Nephron (organoid): ENCODE measurements around the gene KDM5C.
"Not testable (repeated sequence)": the region's sequence is repeated elsewhere in the genome, so short reads cannot be mapped to it uniquely, and the experiment has no call there.

Experiments
- H3K27ac Mint-ChIP-seq, 3 experiments: 2 replicates each; pipeline ENCODE4 v1.8.0; 2020; ENCODE audit warnings: mixed read lengths in 3 of 3, mild to moderate bottlenecking in 2 of 3, moderate library complexity in 1 of 3
- H3K27me3 Mint-ChIP-seq: 2 replicates; pipeline ENCODE4 v1.8.0; 2021; ENCODE audit warnings: low read depth, mild to moderate bottlenecking, moderate library complexity, mixed read lengths
- H3K36me3 Mint-ChIP-seq: 2 replicates; pipeline ENCODE4 v1.8.0; 2020; ENCODE audit warnings: low read depth, mixed read lengths
- H3K4me1 Mint-ChIP-seq: 2 replicates; pipeline ENCODE4 v1.8.0; 2020; ENCODE audit warnings: mixed read lengths
- H3K4me3 Mint-ChIP-seq, 3 experiments: 2 replicates each; pipeline ENCODE4 v1.8.0; 2020; ENCODE audit warnings: mild to moderate bottlenecking in 3 of 3, mixed read lengths in 3 of 3, moderate library complexity in 2 of 3
- H3K9me3 Mint-ChIP-seq: 2 replicates; pipeline ENCODE4 v1.8.0; 2020; ENCODE audit warnings: mixed read lengths
- TF ChIP-seq, protein P1 (sequence below), 3 experiments: fragments of 200-600 bp; sonication (generic); IDR thresholded peaks; one replicate each; pipeline ENCODE4 v1.5.0; 2021; ENCODE audit warnings: antibody characterized with exemption in 3 of 3; ENCODE audit not compliant: unreplicated experiment in 3 of 3

The KDM5C gene

DNA sequence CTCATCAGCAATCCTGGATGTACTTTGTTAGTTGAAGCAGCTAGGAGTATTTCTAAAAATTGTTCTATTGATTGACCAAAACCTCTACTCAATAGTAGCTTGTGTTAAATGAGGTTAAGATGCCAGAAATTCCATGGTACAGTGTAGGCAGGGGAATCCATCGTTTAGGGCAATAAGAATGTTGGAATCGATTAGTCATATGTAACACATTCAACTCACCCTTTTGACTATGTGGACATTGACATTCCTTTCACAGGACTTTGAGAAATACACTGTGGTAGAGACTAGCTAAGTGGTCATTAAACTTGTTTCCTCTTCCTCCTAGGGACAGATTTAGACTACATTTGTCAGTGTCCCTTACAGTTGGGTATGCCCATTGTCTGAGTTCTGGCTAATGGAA, 40.2 kb downstream of the KDM5C start:
- Mint-ChIP-seq H3K9me3 (peaks cover 15% of the 10 kb centered on the region), H3K36me3 (no peaks in the 10 kb centered on the region), H3K27ac (no peak overlapping the region), H3K4me3 (no peak overlapping the region), H3K27me3 (no peaks in the 10 kb centered on the region), H3K4me1 (no peaks in the 10 kb centered on the region)
- TF ChIP-seq, protein P1, sequence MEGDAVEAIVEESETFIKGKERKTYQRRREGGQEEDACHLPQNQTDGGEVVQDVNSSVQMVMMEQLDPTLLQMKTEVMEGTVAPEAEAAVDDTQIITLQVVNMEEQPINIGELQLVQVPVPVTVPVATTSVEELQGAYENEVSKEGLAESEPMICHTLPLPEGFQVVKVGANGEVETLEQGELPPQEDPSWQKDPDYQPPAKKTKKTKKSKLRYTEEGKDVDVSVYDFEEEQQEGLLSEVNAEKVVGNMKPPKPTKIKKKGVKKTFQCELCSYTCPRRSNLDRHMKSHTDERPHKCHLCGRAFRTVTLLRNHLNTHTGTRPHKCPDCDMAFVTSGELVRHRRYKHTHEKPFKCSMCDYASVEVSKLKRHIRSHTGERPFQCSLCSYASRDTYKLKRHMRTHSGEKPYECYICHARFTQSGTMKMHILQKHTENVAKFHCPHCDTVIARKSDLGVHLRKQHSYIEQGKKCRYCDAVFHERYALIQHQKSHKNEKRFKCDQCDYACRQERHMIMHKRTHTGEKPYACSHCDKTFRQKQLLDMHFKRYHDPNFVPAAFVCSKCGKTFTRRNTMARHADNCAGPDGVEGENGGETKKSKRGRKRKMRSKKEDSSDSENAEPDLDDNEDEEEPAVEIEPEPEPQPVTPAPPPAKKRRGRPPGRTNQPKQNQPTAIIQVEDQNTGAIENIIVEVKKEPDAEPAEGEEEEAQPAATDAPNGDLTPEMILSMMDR (IDR thresholded peaks at IDR 0.05; ENCODE audit: unreplicated experiment in 3 of 3), result no peak

DNA sequence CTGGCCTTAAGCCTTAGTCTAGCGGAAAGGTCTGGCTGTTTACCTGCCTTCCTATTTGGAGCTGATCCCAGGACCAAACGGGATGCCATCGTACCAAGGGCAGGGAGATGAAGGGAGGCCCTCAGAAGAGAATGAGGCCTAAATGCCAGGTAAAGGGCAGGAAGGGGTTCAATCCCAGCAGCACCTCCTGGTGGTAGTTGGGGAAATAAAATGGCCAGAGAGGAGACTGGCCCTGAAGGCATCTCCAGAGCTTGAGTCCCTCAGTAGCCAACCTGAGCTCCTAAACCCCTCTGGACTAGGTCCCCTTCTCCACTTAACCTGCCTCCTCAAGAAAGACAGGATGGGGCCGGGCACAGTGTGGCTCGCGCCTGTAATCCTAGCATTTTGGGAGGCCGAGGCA, 53.7 kb downstream of the KDM5C start:
- H3K36me3 Mint-ChIP-seq, result peaks cover 23% of the 10 kb centered on the region
- no peak overlapping the region for H3K4me3 Mint-ChIP-seq
- peaks cover 17% of the 10 kb centered on the region for H3K9me3 Mint-ChIP-seq
- TF ChIP-seq, protein P1 (IDR thresholded peaks at IDR 0.05; ENCODE audit: unreplicated experiment in 3 of 3), result no peak
- H3K4me1 Mint-ChIP-seq, result peaks cover 2% of the 10 kb centered on the region
- H3K27me3 Mint-ChIP-seq, result no peaks in the 10 kb centered on the region
- no peak overlapping the region for H3K27ac Mint-ChIP-seq

DNA sequence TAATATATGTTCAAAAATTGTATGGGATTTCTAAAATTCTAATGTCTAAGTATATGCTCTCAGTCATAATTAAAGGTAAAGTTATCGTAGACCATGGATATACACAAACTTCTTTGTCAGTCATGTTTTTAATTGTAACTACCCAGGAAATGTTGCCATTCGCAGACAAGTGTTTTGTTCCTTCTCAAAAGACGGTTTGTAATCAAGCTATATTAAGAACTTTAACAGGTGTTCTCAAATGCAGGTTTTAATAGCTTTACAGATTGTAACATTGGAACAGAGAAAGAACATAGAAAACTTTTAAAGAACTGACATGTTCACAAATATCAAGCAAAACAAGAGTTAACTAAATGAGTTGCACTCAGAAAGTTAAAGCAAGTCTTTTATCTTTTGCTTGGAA, 58.9 kb downstream of the KDM5C start:
- Mint-ChIP-seq H3K4me3 (no peak overlapping the region), H3K36me3 (peaks cover 9% of the 10 kb centered on the region), H3K4me1 (peaks cover 13% of the 10 kb centered on the region), H3K27me3 (no peaks in the 10 kb centered on the region), H3K27ac (no peak overlapping the region), H3K9me3 (peaks cover 11% of the 10 kb centered on the region)
- TF ChIP-seq, protein P1 (IDR thresholded peaks at IDR 0.05; ENCODE audit: unreplicated experiment in 3 of 3), result no peak

DNA sequence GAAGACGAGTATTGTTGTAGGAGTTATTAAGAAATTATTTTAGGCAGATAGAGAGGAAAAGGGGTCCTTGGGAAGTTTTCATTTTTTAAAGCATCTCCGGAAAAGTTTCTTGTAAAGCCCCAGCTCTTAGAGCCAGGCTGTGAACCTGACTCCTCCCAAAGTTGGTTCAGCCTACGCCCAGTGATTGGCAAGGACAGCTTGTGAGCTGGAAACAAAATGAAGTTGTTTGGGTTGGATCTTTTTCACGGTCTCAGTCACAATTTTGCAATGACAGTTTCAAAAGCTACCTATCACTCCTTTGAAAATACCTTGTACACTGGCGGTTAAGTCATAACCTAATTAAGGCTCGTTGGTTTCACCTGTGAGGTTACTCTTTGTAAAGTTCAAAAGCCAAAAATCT, 60.4 kb downstream of the KDM5C start:
- peaks cover 13% of the 10 kb centered on the region for H3K4me1 Mint-ChIP-seq
- H3K36me3 Mint-ChIP-seq, H3K9me3 Mint-ChIP-seq, H3K4me3 Mint-ChIP-seq, H3K27ac Mint-ChIP-seq, H3K27me3 Mint-ChIP-seq: not testable (repeated sequence)

DNA sequence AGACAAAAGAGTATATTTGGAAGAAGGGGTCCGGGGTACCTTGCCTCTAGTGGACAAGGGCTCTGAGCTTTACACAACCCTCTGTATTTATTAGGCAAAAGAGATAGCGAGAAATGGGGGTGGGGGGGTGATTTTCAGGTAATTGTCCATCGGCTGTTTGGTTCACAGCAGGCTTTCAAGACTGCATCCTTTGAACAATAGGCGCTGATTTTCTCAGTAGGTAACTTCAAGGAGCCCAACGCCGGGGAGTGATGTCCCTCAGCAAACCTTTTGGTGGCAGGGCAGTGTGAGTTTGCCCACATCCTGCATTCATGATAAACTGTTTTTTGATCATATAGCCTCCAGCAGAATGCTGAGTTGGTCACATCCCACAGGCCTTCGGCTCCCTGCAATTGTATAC, 61.6 kb downstream of the KDM5C start:
- Mint-ChIP-seq H3K4me3 (no peak overlapping the region), H3K27me3 (no peaks in the 10 kb centered on the region), H3K27ac (no peak overlapping the region), H3K36me3 (peaks cover 3% of the 10 kb centered on the region), H3K9me3 (peaks cover 9% of the 10 kb centered on the region), H3K4me1 (peaks cover 13% of the 10 kb centered on the region)
- TF ChIP-seq, protein P1 (IDR thresholded peaks at IDR 0.05; ENCODE audit: unreplicated experiment in 3 of 3), result no peak

DNA sequence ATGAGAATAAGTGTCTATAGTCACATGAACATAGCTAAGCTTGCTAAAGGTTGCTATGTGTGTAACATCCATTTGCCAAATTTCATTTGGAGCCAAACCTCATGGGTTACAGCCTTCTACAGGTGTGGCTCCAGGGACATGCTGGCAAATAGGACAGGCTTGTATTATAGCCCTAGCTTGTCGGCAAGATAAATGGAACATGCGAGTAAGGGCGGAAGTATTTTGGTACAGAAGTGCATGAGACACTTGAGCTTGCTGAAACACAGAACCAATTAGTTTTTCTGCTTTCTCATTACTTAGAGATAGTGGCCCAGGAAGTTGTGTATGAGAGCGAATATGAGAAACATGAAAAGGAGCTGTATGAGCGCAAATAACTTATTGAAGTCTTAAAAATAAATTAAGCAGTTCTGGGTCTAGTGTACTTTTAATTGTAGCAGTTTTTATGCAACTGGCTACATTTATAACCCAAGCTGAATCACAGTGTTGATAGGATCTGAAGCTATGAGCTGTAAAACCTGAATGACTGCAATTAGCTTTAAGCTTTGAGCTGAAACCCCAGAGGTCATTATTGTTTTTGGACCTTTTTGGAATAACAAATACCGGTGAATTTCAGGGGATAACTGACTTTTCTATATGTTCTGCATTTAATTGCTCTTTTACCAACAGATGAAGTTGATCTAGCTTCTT, 64.6 kb downstream of the KDM5C start:
- Mint-ChIP-seq H3K4me1 (peaks cover 8% of the 10 kb centered on the region), H3K4me3 (no peak overlapping the region), H3K9me3 (peaks cover 10% of the 10 kb centered on the region), H3K27me3 (no peaks in the 10 kb centered on the region), H3K27ac (peak overlapping the region in 1 of 3 experiments; percentile 21), H3K36me3 (peaks cover 6% of the 10 kb centered on the region)
- TF ChIP-seq, protein P1 (IDR thresholded peaks at IDR 0.05; ENCODE audit: unreplicated experiment in 3 of 3), result no peak
